Spleen (tissue), 11 donors: ENCODE results near the gene SYNE2. TPM values are rescaled to one million over a fixed set of nuclear protein-coding genes. Genes with fewer than 3 reads are reported as not detected.

Experiments
- DNase-seq: peaks from one replicate; pipeline ENCODE4 v3.0.0-alpha.2; 2020
- H3K27ac ChIP-seq, 8 donors: fragments of 200-600 bp; sonication (generic) in 7 of 8; 1 replicate in 4 of 8; 2 replicates in 4 of 8; pipeline versions ENCODE4 v1.5.0 to v1.8.0; 2016 to 2021; ENCODE audit warnings: inconsistent platforms in 4 of 8, mild to moderate bottlenecking in 4 of 8, moderate library complexity in 1 of 8
- H3K27me3 ChIP-seq, 7 donors: fragments of 200-600 bp; sonication (generic) in 6 of 7; replicated peaks in 1 of 7; 1 replicate in 4 of 7; 2 replicates in 3 of 7; pipeline versions ENCODE4 v1.5.0 to v1.8.0; 2016 to 2021; ENCODE audit warnings: inconsistent platforms in 3 of 7, mild to moderate bottlenecking in 1 of 7
- H3K36me3 ChIP-seq, 6 donors: fragments of 200-600 bp; sonication (generic) in 5 of 6; 1 replicate in 4 of 6; 2 replicates in 2 of 6; pipeline versions ENCODE4 v1.5.0 to v1.8.0; 2016 to 2021; ENCODE audit warnings: inconsistent platforms in 2 of 6
- H3K4me1 ChIP-seq, 6 donors: fragments of 200-600 bp; sonication (generic) in 5 of 6; 1 replicate in 3 of 6; 2 replicates in 3 of 6; pipeline versions ENCODE4 v1.5.0 to v1.8.0; 2016 to 2021; ENCODE audit warnings: inconsistent platforms in 3 of 6
- H3K4me3 ChIP-seq, 8 donors: fragments of 200-600 bp; sonication (generic) in 7 of 8; 1 replicate in 4 of 8; 2 replicates in 4 of 8; pipeline versions ENCODE4 v1.5.0 to v1.8.0; 2016 to 2021; ENCODE audit warnings: inconsistent platforms in 4 of 8, mild to moderate bottlenecking in 4 of 8, moderate library complexity in 2 of 8
- H3K9me3 ChIP-seq, 8 donors: fragments of 200-600 bp; sonication (generic) in 7 of 8; 1 replicate in 4 of 8; 2 replicates in 4 of 8; pipeline versions ENCODE4 v1.5.0 to v1.8.0; 2016 to 2021; ENCODE audit warnings: inconsistent platforms in 4 of 8
- POLR2A ChIP-seq, 3 donors: fragments of 450-650 bp; IDR thresholded peaks; one replicate each; pipeline ENCODE4 v1.5.1; 2017; ENCODE audit warnings: antibody characterized with exemption in 3 of 3, mild to moderate bottlenecking in 1 of 3
- POLR2AphosphoS5 ChIP-seq, 3 donors: sonication (generic); formaldehyde crosslinking; IDR thresholded peaks; one replicate each; pipeline ENCODE4 v1.5.1; 2017; ENCODE audit warnings: antibody characterized with exemption in 3 of 3
- WGBS, 5 donors: extraction: QIAGEN DNeasy Blood & Tissue Kit in 3 of 5; methylation state at CpG; one replicate each; pipeline versions ENCODE4 v1.1.5 to v1.1.7; 2013 to 2018; 5-methylcytosine and 5-hydroxymethylcytosine counted together
- intact Hi-C: fragments of 100-400 bp; cut with DNase I; formaldehyde crosslinking; loops from one replicate; pipeline ENCODE4 v1.15.0; 2023; ENCODE audit warnings: low total_unique reads
- polyA plus RNA-seq, 3 donors: library from polyadenylated mRNA; stranded (reverse); fragments of 200-250 nt; gene quantifications; one replicate each; pipeline ENCODE4 v1.2.1, GENCODE V29; 2013
- total RNA-seq, 7 donors: library from RNA; depleted of rRNA in 3 of 7; stranded (reverse); fragments of >200 nt in 3 of 7; fragmentation: NEBNext Ultra II Directional in 4 of 7; extraction: Animal tissue kit (Norgen Biotek cat#: 25700) in 4 of 7; gene quantifications; one replicate each; pipeline versions ENCODE4 v1.1.0 to v1.2.1, GENCODE V29; 2016 to 2021
- TF ChIP-seq, protein P1 (sequence below), 11 experiments: fragments of 200-600 bp in 7 of 11; fragments of 450-650 bp in 4 of 11; sonication (generic) in 4 of 11; IDR thresholded peaks in 8 of 11; conservative IDR thresholded peaks in 3 of 11; 1 replicate in 7 of 11; 2 replicates in 4 of 11; pipeline versions ENCODE4 v1.4.0 to v1.8.0; 2016 to 2021; ENCODE audit warnings: antibody characterized with exemption in 11 of 11, inconsistent platforms in 4 of 11, mild to moderate bottlenecking in 1 of 11
- donor health status: healthy with polysubstance abuse.
- donor health status: DM: no; HTN: no; CAD: no; lungs with moderate emphysema.
- donor health status: DM: no; HTN: no; CAD: no.
- donor health status: Bipolar disorder and iron deficiency.
- donor health status: healthy.
- donor health status: DM: no; HTN: no; CAD: no.
- donor health status: DM: yes; HTN: yes; CAD: no.

SYNE2 gene
- total and polyA plus RNA-seq, 10 donors, result 16.0 to 173 (median 147) TPM

GRCh38 chr14:64220056-64220455, 367.3 kb downstream of the SYNE2 start:
- Histone ChIP-seq H3K27ac (peak overlapping the region in 1 of 8 donors; percentile 15), H3K4me3 (no peak overlapping the region), H3K4me1 (peaks cover 0 to 64% (median 41%) of the 10 kb centered on the region in 6 donors), H3K36me3 (peaks cover 0 to 100% (median 85%) of the 10 kb centered on the region in 6 donors), H3K27me3 (no peaks in the 10 kb centered on the region), H3K9me3 (no peaks in the 10 kb centered on the region)
- TF ChIP-seq POLR2AphosphoS5 (IDR thresholded peaks at IDR 0.05) (no peak), POLR2A (IDR thresholded peaks at IDR 0.05) (no peak)
- TF ChIP-seq, protein P1, sequence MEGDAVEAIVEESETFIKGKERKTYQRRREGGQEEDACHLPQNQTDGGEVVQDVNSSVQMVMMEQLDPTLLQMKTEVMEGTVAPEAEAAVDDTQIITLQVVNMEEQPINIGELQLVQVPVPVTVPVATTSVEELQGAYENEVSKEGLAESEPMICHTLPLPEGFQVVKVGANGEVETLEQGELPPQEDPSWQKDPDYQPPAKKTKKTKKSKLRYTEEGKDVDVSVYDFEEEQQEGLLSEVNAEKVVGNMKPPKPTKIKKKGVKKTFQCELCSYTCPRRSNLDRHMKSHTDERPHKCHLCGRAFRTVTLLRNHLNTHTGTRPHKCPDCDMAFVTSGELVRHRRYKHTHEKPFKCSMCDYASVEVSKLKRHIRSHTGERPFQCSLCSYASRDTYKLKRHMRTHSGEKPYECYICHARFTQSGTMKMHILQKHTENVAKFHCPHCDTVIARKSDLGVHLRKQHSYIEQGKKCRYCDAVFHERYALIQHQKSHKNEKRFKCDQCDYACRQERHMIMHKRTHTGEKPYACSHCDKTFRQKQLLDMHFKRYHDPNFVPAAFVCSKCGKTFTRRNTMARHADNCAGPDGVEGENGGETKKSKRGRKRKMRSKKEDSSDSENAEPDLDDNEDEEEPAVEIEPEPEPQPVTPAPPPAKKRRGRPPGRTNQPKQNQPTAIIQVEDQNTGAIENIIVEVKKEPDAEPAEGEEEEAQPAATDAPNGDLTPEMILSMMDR (IDR thresholded peaks at IDR 0.05 in 8 of 11, conservative IDR thresholded peaks at IDR 0.05 in 3 of 11), result no peak
- intact Hi-C loops, result no loop called here
- no peak for DNase-seq
- 76 to 93% (median 83%) methylated on average over 4 of the region's 4 CpGs for WGBS, 5 donors

DNA sequence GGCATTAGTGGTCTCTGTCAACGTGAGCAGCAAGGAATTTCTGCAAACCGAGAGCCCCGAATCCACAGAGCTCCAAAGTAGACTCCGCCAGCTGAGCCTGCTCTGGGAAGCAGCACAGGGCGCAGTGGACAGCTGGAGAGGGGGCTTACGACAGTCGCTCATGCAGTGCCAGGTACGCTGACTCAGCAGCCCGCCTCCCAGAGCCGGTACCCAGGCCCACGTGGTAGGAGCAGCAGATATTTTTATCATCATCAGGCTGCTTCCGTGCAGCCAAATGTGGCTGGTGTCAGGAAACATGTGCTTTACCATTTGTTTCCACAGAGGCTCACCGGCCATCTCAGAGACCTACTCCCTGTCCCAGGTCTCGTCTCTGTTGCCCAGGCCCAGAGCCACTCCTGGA, 367.7 kb downstream of the SYNE2 start:
- TF ChIP-seq POLR2A (IDR thresholded peaks at IDR 0.05) (no peak), POLR2AphosphoS5 (IDR thresholded peaks at IDR 0.05) (peak in 1 of 3 donors; percentile 29)
- Histone ChIP-seq H3K9me3 (no peaks in the 10 kb centered on the region), H3K27ac (peak overlapping the region in 3 of 8 donors; percentile 5 to 15 (median 14)), H3K36me3 (peaks cover 0 to 100% (median 85%) of the 10 kb centered on the region in 6 donors), H3K4me1 (peaks cover 0 to 64% (median 41%) of the 10 kb centered on the region in 6 donors), H3K27me3 (no peaks in the 10 kb centered on the region), H3K4me3 (no peak overlapping the region)
- WGBS, 5 donors, result 19 to 48% (median 37%) methylated on average over 11 to 14 of the region's 14 CpGs
- intact Hi-C loops, result no loop called here
- DNase-seq, result no peak

DNA sequence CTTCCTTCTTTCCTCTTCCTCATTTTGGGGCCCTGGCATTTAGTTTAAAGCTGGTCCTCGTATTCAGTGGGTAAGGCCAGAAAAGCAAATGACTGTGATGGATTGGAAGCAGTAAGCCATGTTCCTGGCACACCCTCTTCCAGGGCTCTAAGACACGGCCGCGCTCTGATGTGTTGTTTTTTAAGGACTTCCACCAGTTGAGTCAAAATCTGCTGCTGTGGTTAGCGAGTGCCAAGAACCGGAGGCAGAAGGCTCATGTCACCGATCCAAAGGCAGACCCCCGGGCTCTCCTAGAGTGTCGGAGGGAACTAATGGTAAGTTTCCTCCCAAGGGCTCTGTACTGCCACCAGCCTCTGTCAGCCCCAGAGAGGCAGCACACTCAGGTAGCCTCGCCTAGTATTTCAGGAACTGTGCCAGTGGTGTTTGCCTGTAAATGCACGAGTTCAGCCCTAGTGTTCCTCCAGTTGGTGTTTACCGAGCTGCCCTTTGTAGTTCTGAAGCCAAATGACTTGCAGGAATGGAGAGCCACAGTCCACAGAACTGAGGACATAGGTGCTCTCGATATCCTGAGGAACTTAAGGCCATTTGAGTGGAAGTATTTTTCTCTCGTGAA, 368.7 kb downstream of the SYNE2 start:
- no peak overlapping the region for H3K4me3 ChIP-seq
- TF ChIP-seq, protein P1 (IDR thresholded peaks at IDR 0.05 in 8 of 11, conservative IDR thresholded peaks at IDR 0.05 in 3 of 11), result no peak
- TF ChIP-seq POLR2A (IDR thresholded peaks at IDR 0.05) (no peak), POLR2AphosphoS5 (IDR thresholded peaks at IDR 0.05) (no peak)
- H3K4me1 ChIP-seq, result peaks cover 0 to 64% (median 41%) of the 10 kb centered on the region in 6 donors
- intact Hi-C loops, result no loop called here
- H3K27ac ChIP-seq, result no peak overlapping the region
- 56 to 68% (median 63%) methylated on average over 14 of the region's 14 CpGs for WGBS, 5 donors
- DNase-seq, result no peak
- peaks cover 0 to 100% (median 81%) of the 10 kb centered on the region in 6 donors for H3K36me3 ChIP-seq
- H3K9me3 ChIP-seq, result no peaks in the 10 kb centered on the region
- H3K27me3 ChIP-seq, result no peaks in the 10 kb centered on the region

GRCh38 chr14:64225151-64225757, 372.4 kb downstream of the SYNE2 start:
- peaks cover 0 to 100% (median 89%) of the 10 kb centered on the region in 6 donors for H3K36me3 ChIP-seq
- no peak for DNase-seq

More at GRCh38 chr14:64225151-64225757, 372.4 kb downstream of the SYNE2 start:
- H3K27ac ChIP-seq, result no peak overlapping the region
- intact Hi-C loops, result no loop called here
- peaks cover 0 to 29% (median 12%) of the 10 kb centered on the region in 6 donors for H3K4me1 ChIP-seq
- TF ChIP-seq POLR2AphosphoS5 (IDR thresholded peaks at IDR 0.05) (no peak), POLR2A (IDR thresholded peaks at IDR 0.05) (no peak)
- TF ChIP-seq, protein P1 (IDR thresholded peaks at IDR 0.05 in 8 of 11, conservative IDR thresholded peaks at IDR 0.05 in 3 of 11), result no peak
- no peaks in the 10 kb centered on the region for H3K27me3 ChIP-seq
- no peak overlapping the region for H3K4me3 ChIP-seq
- no peaks in the 10 kb centered on the region for H3K9me3 ChIP-seq
- WGBS, 5 donors, result 88 to 93% (median 92%) methylated on average over 10 of the region's 10 CpGs
